GM18870 (cell line): Measurements from ENCODE around the gene CCND1.

ENCODE experiments used
- ATAC-seq: cut with Tn5 transposase; IDR thresholded peaks from one replicate; pipeline ENCODE4 v1.9.1; 2021; ENCODE audit warnings: moderate library complexity; ENCODE audit not compliant: unreplicated experiment

Gene CCND1

DNA sequence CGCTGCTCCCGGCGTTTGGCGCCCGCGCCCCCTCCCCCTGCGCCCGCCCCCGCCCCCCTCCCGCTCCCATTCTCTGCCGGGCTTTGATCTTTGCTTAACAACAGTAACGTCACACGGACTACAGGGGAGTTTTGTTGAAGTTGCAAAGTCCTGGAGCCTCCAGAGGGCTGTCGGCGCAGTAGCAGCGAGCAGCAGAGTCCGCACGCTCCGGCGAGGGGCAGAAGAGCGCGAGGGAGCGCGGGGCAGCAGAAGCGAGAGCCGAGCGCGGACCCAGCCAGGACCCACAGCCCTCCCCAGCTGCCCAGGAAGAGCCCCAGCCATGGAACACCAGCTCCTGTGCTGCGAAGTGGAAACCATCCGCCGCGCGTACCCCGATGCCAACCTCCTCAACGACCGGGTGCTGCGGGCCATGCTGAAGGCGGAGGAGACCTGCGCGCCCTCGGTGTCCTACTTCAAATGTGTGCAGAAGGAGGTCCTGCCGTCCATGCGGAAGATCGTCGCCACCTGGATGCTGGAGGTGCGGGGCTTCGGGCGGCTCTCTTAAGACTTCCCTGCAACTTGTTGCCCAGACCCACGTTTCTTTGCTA lies at the start of gene CCND1:
Gene CCND1 (plus strand): TSS at position 162 of the 587 bp plus-strand sequence. CDS start 158 bp downstream, at position 320.
- ATAC-seq = no peak

- no peak for ATAC-seq
Measured at GRCh38 chr11:69592986-69593650, 47.8 kb upstream of the CCND1 start.

- ATAC-seq = no peak
Measured at GRCh38 chr11:69593851-69594250, 47.1 kb upstream of the CCND1 start.

DNA sequence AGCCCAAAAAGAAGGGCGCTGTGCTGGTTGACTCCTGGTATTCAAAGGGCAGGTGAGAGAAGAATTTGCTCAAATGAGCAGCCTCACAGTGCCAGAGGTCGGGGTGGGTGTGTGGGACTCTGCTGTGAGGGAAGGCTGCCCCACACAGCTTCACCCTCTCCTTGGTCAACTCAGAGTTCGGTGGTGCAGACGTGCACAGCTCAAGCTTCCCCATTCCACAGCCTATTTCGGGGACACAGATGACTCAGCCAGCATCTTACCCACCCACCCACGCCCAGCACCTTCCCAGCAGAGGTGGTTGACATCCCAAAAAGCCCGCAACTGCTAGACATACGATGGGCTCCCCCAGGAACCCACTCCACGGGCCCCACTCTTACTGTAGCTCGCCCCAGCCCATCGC lies 46.5 kb upstream of the CCND1 start:
- no peak for ATAC-seq

DNA sequence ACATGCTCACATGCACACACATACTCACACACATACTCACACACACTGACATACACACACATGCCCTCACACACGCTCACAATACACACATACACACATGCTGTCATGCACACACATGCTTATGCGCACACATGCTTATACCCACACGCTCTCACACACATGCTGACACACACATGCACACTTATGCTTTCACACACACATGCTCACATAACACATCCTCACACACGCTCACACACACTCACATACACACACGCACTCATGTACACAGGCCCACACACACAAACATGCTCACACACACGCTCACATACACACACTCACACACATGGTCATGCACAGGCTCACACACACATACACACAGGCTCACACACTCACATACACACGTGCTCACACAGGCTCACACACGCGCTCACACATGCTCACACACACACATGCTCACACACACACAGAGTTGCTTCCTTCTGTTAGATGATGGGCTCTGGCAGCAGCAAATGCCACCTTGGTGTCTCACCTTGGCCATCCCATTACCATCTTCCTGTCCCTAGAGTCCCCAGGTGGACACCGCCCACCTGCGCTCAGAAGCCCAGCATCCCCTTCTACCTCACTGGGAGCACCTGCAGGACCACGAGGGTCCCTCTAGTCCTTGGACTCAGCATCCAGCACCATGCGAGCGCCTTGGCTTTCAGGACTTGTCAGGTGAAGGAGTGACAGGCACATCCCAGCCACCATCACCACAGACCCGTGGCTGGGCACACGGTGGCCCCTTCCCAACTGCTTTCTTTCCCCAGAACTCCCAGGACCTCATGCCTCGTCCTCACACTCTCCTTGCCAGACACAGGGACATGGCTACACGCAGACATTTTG lies 44.9 kb upstream of the CCND1 start:
- ATAC-seq = no peak

- ATAC-seq = no peak
Measured at GRCh38 chr11:69598147-69598546, 42.8 kb upstream of the CCND1 start.

DNA sequence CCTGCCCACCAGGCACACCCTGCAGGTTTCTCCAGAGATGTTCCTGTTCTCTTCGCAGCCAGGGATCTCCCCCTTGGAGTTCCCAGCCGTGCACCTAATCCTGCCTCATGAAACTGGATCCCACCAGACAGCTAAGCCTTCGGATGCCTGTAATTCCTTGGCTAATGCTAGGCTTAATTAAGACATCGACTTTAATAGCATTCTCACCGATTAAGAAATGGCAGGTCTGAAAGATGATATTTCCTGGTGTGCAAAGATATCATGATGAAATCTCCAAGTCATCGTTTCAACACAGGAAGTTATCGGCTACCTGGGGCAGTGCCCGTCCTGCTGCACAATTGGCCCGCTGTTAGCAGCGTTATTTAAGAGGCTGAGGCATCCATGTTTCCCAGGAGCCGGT lies 41.5 kb upstream of the CCND1 start:
- no peak for ATAC-seq

GRCh38 chr11:69600001-69600400 lies 41.0 kb upstream of the CCND1 start:
- ATAC-seq = no peak

DNA sequence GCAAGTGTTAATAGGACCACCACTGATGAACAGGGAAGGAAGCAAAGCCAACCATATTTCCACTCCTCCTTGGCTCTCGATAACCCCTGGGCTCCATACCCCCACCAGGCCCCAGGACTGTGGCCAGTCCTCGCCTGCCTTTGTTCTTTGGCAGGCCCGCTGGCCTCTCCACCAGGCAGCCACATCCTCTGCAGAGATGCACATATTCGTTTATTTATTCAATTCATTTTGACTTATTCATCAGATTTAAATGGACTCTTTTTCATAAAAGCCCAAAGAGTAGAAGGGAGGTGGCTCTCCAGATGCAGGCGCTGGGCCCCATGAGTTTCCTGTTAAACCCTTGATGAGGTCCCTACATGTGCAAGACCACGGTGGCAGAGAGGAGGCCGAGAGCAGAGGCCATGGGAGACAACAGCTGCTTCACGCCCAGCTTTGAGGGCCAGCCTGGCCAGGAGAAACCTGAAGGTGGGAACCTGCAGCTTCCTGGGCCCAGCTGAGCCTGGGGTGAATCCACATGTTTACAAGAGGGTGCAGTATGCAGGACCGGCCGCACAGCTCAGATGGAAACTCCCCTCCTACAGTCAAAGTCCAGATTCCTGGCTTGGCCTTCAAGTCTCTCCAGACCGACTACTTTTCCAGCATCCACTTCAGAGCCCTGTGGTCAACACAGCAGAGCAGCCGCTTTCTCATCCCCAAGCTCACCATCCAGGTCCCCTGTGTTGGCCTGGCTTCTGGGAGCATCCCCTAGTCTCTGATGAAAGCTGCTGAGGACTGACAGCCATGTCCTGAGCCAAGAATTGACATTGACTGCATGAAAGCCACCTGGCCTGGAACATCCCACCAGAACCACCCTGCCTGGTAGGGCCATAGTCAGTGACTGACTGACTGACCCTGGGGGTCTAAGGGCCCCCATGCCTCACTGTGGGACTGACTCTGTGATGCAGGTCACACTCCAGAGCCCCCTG lies 39.7 kb upstream of the CCND1 start:
- no peak for ATAC-seq

DNA sequence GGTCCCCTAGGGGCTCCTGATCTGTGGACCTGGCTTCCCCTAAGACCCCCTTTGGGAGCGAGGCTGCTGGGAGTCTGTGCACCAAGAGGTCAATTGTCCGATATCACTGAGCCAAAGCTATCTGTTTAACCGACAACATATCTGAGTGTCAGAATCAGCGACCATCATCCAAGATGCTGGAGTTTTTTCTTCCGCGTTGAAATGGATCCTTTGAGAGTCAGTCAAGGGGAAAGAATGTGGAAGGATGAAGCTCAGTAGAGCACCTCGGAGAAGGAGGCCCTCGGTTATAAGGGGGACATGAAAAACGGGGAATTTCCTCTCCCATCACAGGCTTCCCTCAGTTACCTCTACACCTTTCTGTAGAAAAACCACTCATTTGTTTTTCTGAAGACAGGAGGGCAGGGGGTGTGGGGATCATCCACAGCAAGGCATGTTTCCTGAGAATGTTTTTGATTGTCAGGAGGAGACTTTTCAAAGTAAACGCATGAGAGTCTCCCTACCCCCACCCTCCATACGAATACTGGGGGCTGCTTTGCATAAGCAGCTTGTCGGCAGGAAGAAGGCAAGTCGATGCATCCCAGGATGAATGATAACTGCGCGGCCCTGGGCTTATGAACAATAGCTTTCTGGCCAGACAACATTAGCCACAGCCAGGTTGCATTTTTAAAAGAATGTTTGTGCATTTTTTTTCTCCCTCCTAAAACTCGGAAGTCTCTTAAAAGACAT lies 37.7 kb upstream of the CCND1 start:
- no peak for ATAC-seq

DNA sequence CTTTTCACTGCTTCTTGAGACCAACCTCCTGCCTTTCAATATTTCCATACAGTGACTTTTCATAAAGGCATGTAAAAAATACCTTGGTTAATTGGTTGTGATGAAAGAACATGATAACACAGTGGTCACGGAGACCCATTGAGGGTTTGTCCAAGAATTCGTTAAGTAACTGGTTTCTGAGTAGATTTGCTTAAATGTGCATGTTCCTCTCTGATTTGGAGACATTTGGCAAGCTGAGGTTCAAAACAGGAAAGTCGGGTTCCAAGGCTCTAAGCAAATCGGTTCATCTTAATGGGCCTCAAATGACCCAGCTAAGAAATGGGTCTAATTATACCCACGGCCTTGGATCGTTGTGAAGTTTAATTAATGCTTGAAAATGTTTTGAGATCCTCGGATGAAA lies 36.9 kb upstream of the CCND1 start:
- no peak for ATAC-seq

DNA sequence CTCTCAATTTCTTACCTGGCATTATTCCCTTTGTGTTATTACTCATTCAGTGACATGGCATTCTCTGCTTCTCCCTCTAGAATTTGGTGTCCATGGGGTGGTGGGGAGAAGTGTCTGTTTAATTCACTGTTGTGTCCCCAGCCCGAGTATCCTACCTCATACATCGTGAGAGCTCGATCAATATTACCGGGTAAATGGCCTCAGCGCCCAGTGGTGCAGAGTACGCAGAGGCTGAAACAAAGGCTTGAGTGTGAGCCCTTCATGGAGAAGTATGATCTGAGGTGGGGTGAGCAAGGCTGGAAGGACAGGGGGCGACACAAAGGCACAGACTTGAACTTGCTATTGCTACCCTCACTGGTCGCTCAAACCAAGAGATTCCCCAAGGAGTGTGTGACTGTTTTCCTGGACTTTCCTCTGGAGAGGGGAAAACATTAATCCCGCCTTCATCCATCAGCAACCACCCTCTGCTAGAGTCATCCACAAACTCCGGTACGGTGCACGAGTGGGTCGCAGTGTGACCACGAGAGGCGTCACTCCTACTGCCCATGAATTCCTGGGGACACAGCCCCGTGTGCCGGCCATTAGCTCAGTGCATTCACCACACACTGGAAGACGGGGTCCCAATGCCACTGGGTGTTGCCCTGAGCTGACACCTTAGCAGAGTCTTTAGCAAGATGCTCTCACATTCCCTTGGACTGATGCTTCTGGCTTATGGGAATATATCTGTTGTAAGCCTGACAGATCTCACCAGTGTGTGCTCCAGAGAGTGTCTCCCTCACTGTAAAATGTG lies 35.0 kb upstream of the CCND1 start:
- no peak for ATAC-seq

DNA sequence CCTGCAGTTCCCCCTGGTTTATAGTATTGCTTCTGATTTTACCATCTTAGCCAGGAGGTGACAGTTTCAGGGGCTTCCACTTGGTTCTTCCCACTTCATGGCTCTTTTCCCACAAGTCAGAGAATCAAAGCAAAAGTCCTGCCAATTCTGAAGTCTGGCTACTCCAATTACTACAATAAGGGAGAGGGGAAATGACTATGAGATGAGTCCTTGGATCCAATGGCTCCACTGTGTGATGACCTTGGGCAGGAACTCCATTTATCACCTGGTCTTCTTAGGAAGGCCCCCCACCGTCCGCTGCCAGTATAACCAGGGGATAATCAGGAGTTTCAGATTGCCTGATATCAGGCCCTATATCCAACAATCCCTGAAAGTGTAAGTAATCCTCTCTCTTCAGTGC lies 31.6 kb upstream of the CCND1 start:
- ATAC-seq = no peak

- no peak for ATAC-seq
Measured at GRCh38 chr11:69611548-69612526, 29.1 kb upstream of the CCND1 start.

DNA sequence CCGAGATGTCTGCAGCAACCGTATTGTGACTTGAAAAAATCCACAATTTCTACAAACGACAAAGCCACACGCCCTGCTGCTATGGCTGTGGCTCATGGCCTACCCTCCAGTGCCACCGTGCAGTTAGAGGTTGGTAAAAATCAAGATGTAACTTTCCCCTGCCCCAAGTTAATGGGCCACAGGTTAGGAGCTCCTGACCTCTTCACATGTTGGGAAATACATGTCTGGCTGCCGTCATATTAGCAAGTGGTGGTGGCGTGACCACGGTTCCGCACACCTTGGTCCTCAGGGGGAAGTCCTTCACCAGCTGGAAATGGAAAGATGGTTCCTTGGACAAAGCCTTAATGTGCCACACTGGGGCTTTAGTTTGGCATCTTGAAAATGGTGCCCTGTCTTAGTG lies 27.4 kb upstream of the CCND1 start:
- no peak for ATAC-seq

- no peak for ATAC-seq
Measured at GRCh38 chr11:69614085-69614484, 26.9 kb upstream of the CCND1 start.

GRCh38 chr11:69615545-69616278 lies 25.2 kb upstream of the CCND1 start:
- ATAC-seq = no peak

- no peak for ATAC-seq
Measured at GRCh38 chr11:69617220-69617619, 23.7 kb upstream of the CCND1 start.
